Femur (tissue), 1 donor: ENCODE results near the gene DUXA.
A peak's percentile ranks its signal among the peaks of the same experiment; 100 is the strongest.
"Not testable (repeated sequence)": the region's sequence is repeated elsewhere in the genome, so short reads cannot be mapped to it uniquely, and the experiment has no call there.

Source experiments
- DNase-seq: peaks from one replicate; pipeline ENCODE4 v3.0.0-alpha.2; 2017

Gene DUXA

GRCh38 chr19:57167385-57167784 is at the start of gene DUXA:
DUXA (minus strand) TSS chr19:57167485; CDS start chr19:57167443, 42 bp downstream.
- DNase-seq = no peak

DNA sequence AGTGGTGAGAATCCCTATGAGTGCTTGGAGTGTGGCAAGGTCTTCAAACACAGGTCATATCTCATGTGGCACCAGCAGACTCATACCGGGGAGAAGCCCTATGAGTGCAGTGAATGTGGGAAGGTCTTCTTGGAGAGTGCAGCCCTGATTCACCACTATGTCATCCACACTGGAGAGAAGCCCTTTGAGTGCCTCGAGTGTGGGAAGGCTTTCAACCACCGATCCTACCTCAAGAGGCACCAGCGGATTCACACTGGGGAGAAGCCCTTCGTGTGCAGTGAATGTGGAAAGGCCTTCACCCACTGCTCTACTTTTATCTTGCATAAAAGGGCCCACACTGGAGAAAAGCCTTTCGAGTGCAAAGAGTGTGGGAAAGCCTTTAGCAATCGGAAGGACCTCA is 44.8 kb upstream of the DUXA start:
- no peak for DNase-seq

DNA sequence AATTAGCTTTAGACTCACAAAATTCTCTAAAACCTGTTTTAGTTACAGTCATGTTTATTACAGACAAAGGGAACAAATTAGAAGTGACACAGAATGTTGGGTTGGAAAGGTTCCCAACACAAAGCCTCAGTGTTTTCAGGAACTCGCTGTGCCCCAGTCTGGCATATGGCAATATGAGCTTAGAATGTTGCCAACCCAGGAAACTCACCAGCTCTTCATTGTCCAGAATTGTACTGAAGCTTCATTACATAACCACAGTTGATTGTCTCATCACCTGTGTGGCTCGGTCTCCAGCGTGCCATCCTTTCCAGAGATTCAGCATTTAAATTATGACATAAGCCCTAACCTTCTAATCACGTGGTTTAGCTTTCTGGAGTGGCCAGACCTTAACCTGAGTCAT is 43.1 kb upstream of the DUXA start:
- no peak for DNase-seq

DNA sequence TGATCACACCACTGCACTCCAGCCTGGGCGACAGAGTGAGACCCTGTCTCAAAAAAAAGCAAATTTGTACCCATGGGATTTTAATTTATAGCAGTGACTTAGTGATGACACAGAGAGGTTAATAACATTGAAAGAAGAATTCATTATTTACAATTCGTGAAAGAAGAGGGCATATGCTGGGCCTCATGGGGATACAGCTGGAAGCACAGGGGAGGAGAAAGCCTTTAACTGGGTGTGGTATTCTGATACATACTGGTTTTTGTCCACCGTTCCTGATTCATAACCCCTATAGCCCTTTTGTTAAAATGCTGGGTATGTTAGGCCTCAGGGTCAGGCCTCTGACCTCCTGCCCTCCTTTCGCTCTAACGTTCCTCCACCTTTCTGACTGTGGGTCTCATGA is 34.9 kb upstream of the DUXA start:
- no peak for DNase-seq

DNA sequence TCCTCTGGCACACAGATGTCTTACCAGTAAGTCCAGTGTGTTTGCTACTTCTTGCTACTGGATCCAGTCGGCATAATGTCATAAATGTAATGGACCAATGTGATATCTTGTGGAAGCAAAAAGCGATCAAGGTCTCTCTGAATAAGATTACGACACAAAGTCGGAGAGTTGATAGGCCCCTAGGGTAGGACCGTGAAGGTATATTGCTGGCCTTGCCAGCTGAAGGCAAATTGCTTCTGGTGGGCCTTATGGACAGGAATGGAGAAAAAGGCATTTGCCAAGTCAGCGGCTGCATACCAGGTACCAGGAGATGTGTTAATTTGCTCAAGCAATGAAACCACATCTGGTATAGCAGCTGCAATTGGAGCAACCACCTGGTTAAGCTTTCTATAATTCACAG is 30.6 kb upstream of the DUXA start:
- DNase-seq = not testable (repeated sequence)

DNA sequence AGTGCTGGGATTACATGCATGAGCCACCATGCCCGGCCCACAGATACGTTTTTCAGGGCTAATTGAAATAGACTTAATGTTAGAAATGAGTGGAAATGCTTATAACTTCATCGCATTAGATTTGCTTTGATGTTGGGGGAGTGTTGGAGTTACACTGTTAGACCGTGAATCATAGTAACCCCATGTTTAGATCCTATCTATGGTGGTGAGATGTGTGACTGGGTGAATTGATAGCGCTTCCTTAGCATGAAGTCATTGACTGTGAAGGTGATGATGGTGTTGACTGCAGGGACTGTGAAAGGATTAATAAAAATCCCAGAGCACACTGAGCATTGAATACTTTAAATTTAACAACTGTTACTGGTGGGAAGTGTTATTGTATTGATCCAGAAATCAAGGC is 25.7 kb upstream of the DUXA start:
- no peak for DNase-seq

DNA sequence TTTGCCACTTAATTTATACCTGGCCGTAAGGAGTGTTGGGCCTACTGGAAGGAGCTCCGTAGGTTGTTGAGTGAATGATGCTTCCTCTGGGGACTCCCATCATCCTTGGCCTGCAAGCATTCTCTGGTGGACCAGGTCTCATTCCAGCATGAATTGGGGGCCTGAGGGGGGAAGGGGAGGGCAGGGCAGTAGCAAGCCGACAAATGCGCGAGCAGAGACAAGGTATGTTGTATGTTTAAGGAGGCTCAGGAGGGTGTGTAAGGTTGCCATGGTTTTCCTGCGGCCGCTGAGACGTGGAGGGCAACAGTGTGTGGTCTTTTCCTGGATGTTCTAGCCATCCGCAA is 24.8 kb upstream of the DUXA start:
- DNase-seq = no peak

DNA sequence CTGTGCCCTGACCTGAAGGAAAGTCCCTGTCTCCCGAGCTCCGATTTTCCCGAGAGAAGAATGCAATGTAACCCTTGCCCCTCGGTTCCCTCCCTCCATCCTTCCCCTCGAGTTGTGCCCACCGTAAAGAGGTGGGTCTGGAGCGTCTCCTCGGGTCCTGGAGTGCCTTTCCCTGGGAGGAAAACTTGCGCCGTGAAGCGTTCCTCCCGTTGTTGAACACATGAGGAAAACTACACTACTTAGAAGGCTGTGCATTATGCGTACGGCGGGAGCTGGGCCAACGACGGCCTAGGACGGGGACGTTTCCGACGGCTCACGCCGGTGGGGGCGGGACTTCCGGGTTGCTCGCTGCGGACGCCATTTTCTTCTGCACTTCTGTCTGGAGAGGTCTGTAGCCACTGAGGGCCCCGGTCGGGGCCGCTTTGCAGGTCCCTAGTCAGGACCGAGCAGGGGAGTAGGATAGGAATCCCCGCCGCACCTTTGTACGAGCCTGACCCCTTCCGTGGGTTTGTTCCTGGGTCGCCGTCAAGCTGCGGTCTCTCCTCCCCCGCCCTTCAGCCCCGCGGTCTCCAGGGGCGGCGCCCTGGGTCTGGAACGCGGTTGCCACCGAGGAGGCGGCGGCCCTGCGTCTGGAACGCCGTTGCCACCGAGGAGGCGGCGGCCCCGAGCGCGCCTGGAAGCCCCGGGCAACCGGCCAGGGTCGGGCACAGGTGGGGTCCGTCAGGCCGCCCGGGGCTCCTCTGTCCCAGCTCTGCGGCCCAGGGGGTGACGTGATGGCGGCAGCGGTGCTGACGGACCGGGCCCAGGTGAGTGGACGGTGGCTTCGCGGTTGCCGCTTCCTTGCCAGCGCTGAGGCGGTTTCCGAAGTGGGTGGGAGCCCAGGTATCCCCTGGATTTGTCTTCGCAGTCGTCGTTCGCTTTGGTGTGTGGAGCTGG is 24.1 kb upstream of the DUXA start, which contains the start of gene ZNF264:
Gene ZNF264 (plus strand): TSS at position 360 of the 936 bp plus-strand sequence. CDS start 414 bp downstream, at position 774.
- DNase-seq = peak; percentile 95

DNA sequence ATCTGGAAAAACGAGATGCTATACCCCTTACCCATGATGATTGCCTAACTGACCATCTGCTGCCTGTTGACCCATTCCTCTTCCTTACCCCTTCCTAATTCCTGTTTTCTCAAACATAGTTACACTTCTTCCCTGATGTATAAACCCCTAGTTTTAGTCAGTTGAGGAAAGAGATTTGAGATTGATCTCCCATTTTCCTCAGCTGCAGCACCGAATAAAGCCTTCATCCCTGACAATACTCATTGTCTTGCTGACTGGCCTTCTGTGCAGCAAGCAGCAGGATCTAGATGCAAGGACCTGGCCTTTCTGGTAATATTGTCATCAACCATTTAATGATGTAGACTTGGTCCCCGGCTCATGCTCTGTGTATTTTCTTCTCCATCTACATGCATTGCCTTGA is 23.0 kb upstream of the DUXA start:
- no peak for DNase-seq

GRCh38 chr19:57171551-57172081 is 4.3 kb upstream of the DUXA start:
- DNase-seq = peak; percentile 75

- no peak for DNase-seq
Measured at GRCh38 chr19:57165846-57166245, 1.4 kb downstream of the DUXA start.

- no peak for DNase-seq
Measured at GRCh38 chr19:57161985-57162539, 5.2 kb downstream of the DUXA start.

DNA sequence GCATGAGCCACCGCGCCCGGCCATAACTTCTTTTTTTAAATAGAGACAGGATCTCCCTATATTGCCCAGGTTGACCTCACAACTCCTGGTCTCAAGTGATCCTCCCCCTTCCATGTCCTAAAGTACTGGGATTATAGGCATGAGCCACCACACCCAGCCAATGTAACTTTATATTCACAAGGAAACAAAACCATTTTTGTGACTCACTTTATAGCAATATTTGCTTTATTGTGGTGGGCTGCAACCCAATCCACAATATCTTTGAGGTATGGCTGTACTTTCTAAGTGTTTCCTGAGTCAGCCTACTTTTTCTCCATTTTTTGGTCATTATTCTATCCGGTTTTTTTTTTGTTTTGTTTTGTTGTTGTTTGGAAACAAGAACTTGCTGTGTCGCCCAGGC is 14.4 kb downstream of the DUXA start:
- DNase-seq = no peak

GRCh38 chr19:57141699-57142098 is 25.6 kb downstream of the DUXA start:
- DNase-seq = no peak

GRCh38 chr19:57135797-57136196 is 31.5 kb downstream of the DUXA start:
- no peak for DNase-seq

DNA sequence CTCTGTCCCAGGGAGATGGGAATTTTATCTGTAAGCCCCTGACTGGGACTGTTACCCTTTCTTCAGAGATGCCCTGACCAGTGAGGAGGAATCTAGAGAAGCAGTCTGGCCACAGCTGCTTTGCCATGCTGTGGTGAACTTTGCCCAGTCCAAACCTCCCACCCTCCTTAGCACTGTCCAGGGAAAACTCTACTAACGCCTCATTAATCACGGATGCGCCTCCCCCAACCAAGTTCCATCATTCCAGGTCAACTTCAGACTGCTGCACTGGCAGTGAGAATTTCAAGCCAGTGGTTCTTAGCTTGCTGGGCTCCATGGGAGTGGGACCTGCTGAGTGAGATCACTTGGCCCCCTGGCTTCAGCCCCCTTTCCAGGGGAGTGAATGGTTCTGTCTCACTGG is 39.9 kb downstream of the DUXA start:
- not testable (repeated sequence) for DNase-seq

- no peak for DNase-seq
Measured at GRCh38 chr19:57123882-57124281, 43.4 kb downstream of the DUXA start.

DNA sequence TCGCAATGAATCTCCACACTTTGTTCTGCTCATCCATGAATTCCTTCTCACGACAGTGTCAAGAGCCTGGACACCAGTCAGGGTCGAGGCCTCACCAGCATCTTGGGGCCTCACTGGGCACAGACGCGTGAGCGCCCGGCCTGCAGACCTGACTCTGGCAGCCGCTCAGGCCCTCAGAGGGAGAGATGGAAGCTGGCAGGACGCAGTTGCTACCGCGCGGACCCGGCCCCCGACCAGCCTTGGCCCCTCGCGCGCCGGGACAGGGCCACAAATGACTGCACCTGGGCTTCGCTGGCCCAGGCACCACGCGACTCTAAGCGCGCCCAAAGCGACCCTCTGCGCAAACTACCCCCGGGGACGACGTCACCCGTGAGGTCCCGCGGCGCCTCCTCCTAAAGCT is 48.4 kb downstream of the DUXA start:
- no peak for DNase-seq

- not testable (repeated sequence) for DNase-seq
Measured at GRCh38 chr19:57113501-57113900, 53.8 kb downstream of the DUXA start.

GRCh38 chr19:57111329-57111644 is 56.0 kb downstream of the DUXA start:
- no peak for DNase-seq

- no peak for DNase-seq
Measured at GRCh38 chr19:57110592-57111328, 56.5 kb downstream of the DUXA start.

GRCh38 chr19:57106722-57107235 is 60.5 kb downstream of the DUXA start:
- DNase-seq = no peak

GRCh38 chr19:57105976-57106721 is 61.1 kb downstream of the DUXA start:
- no peak for DNase-seq
